Left lung (tissue), 10 donors: ENCODE data around the gene CHCHD3. TPM values are rescaled to one million over a fixed set of nuclear protein-coding genes. Genes with fewer than 3 reads are reported as not detected.

Experiments
- ATAC-seq: fragments of 200-7000 bp; cut with Tn5 transposase; one replicate; pipeline ENCODE4 v1.9.1; 2020; ENCODE audit warnings: moderate library complexity
- DNase-seq, 4 donors: peaks; one replicate each; pipeline ENCODE4 v3.0.0-alpha.2; 2013 to 2020
- H3K27ac ChIP-seq, 2 donors: fragments of 200-600 bp; sonication (generic) in 1 of 2; one replicate each; pipeline versions ENCODE4 v1.5.0 to v1.8.0; 2020 to 2021
- H3K27me3 ChIP-seq, 2 donors: fragments of 200-600 bp; sonication (generic) in 1 of 2; one replicate each; pipeline versions ENCODE4 v1.5.0 to v1.8.0; 2020 to 2021
- H3K36me3 ChIP-seq, 2 donors: fragments of 200-600 bp; sonication (generic) in 1 of 2; one replicate each; pipeline versions ENCODE4 v1.5.0 to v1.8.0; 2020 to 2021
- H3K4me1 ChIP-seq, 2 donors: fragments of 200-600 bp; one replicate each; pipeline ENCODE4 v1.8.0; 2021
- H3K4me3 ChIP-seq, 2 donors: fragments of 200-600 bp; sonication (generic) in 1 of 2; one replicate each; pipeline versions ENCODE4 v1.5.0 to v1.8.0; 2020 to 2021; ENCODE audit warnings: mild to moderate bottlenecking in 1 of 2
- H3K9me3 ChIP-seq, 2 donors: fragments of 200-600 bp; sonication (generic) in 1 of 2; one replicate each; pipeline versions ENCODE4 v1.5.0 to v1.8.0; 2020 to 2021
- intact Hi-C, 2 donors: fragments of 100-400 bp; cut with DNase I; formaldehyde crosslinking; loops; one replicate each; pipeline versions ENCODE4 v1.11.2 to v1.14.2; 2022
- polyA plus RNA-seq, 6 donors: library from polyadenylated mRNA; unstranded; fragments of 120-200 nt; gene quantifications; one replicate each; pipeline ENCODE4 v1.2.1, GENCODE V29; 2013; ENCODE audit not compliant: insufficient read length in 6 of 6
- total RNA-seq, 2 donors: library from RNA; stranded (reverse); fragmentation: NEBNext Ultra II Directional; extraction: Animal tissue kit (Norgen Biotek cat#: 25700); gene quantifications; one replicate each; pipeline ENCODE4 v1.2.1, GENCODE V29; 2021
- TF ChIP-seq, protein P1 (sequence below), 2 donors: fragments of 200-600 bp; sonication (generic) in 1 of 2; IDR thresholded peaks; one replicate each; pipeline versions ENCODE4 v1.5.0 to v1.8.0; 2021; ENCODE audit warnings: antibody characterized with exemption in 2 of 2
- donor health status: DM: no; HTN: yes; CAD: no.
- donor health status: DM: no; HTN: no; CAD: no.

The CHCHD3 gene
- total and polyA plus RNA-seq, 8 donors = 45.4 to 58.9 (median 54.5) TPM

DNA sequence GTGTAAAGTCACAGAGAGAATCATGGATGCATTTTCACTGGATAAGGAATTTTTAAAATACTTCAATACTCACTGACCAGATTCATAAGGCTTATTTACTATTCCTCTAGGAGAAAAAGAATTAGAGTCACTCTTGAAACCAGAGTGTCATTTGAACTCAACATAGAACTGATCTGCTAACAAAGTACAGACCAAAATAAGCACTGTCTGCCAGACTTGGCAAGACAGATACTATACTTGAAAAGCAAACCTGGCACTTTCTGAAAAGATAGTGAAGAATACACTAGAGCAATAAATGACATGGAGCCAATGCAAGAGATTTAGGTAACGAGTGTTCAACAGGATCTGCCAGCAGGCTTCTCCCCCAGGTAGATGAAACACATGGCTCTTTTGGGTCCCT lies 215.3 kb downstream of the CHCHD3 start:
- DNase-seq (no peak), ATAC-seq (no peak)
- Histone ChIP-seq H3K36me3 (no peaks in the 10 kb centered on the region), H3K9me3 (no peaks in the 10 kb centered on the region), H3K4me1 (peaks cover 0 to 4% of the 10 kb centered on the region in 2 donors), H3K4me3 (no peak overlapping the region), H3K27me3 (no peaks in the 10 kb centered on the region), H3K27ac (peak overlapping the region; percentile 55 to 69)
- intact Hi-C loops = no loop called here
- TF ChIP-seq, protein P1, sequence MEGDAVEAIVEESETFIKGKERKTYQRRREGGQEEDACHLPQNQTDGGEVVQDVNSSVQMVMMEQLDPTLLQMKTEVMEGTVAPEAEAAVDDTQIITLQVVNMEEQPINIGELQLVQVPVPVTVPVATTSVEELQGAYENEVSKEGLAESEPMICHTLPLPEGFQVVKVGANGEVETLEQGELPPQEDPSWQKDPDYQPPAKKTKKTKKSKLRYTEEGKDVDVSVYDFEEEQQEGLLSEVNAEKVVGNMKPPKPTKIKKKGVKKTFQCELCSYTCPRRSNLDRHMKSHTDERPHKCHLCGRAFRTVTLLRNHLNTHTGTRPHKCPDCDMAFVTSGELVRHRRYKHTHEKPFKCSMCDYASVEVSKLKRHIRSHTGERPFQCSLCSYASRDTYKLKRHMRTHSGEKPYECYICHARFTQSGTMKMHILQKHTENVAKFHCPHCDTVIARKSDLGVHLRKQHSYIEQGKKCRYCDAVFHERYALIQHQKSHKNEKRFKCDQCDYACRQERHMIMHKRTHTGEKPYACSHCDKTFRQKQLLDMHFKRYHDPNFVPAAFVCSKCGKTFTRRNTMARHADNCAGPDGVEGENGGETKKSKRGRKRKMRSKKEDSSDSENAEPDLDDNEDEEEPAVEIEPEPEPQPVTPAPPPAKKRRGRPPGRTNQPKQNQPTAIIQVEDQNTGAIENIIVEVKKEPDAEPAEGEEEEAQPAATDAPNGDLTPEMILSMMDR (IDR thresholded peaks at IDR 0.05) = no peak

DNA sequence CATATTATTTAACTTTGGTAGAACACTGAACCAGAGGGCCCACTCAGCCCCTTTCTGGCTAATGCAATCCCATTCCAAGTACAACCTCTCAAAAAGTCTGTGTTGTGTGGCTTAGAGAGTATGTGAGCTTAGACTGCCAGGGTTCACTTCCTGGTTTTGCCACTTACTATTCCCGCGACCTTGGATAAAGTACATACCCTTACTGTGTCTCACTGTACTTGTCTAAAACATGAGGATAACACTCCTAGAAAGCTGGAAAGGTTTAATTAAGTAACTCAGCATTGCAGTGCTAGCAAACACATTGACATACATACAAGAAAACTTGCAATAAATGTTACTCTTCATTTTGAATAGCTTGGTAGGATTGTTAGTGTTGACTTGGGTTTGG lies 215.8 kb downstream of the CHCHD3 start:
- TF ChIP-seq, protein P1 (IDR thresholded peaks at IDR 0.05) = no peak
- H3K36me3 ChIP-seq = no peaks in the 10 kb centered on the region
- H3K4me1 ChIP-seq = peaks cover 0 to 4% of the 10 kb centered on the region in 2 donors
- no peak overlapping the region for H3K4me3 ChIP-seq
- intact Hi-C loops = no loop called here
- ATAC-seq = peak; percentile 96
- H3K27me3 ChIP-seq = no peaks in the 10 kb centered on the region
- no peaks in the 10 kb centered on the region for H3K9me3 ChIP-seq
- peak in 1 of 4 donors; percentile 6 for DNase-seq
- H3K27ac ChIP-seq = peak overlapping the region; percentile 55 to 69

DNA sequence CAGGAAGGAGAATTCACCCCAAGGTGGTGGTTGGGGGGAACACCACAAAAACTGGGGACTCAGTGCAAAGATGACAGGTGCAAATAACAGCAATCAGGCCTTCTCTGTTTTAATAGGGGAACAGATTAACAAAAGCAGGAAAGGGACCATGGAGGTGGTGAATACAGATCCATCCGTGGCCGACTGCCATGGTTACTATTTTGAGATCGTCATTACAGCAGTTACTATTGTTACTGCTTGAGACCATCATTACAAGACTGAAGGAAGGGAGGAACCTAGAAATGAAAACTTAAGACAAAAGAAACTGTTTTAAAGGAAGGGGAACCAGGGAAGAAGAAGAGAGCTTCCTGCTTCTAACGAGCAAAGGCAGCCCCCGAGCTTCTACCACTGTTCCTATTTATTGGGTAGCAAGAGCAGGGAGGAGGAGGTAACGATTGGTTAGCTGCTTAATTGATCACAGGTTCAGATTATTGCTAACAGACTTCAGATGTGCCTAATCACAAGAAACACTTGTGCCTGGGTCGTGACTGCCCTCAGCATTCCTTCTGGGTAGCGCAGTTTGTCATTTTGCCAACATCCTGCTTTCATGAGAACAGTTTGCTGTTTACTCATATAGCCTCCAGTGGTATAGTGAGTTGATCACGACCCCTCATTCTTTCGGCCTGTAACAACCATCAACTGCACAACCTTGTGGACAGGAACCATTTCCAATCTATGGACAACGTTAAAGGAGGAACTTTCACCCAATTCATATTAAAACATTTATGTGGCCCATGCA lies 216.3 kb downstream of the CHCHD3 start:
- Histone ChIP-seq H3K9me3 (no peaks in the 10 kb centered on the region), H3K4me1 (peaks cover 0 to 4% of the 10 kb centered on the region in 2 donors), H3K27me3 (no peaks in the 10 kb centered on the region), H3K27ac (peak overlapping the region; percentile 55 to 69), H3K36me3 (no peaks in the 10 kb centered on the region), H3K4me3 (no peak overlapping the region)
- peak in 1 of 4 donors; percentile 13 for DNase-seq
- TF ChIP-seq, protein P1 (IDR thresholded peaks at IDR 0.05) = no peak
- peak; percentile 52 for ATAC-seq
- intact Hi-C loops = no loop called here

DNA sequence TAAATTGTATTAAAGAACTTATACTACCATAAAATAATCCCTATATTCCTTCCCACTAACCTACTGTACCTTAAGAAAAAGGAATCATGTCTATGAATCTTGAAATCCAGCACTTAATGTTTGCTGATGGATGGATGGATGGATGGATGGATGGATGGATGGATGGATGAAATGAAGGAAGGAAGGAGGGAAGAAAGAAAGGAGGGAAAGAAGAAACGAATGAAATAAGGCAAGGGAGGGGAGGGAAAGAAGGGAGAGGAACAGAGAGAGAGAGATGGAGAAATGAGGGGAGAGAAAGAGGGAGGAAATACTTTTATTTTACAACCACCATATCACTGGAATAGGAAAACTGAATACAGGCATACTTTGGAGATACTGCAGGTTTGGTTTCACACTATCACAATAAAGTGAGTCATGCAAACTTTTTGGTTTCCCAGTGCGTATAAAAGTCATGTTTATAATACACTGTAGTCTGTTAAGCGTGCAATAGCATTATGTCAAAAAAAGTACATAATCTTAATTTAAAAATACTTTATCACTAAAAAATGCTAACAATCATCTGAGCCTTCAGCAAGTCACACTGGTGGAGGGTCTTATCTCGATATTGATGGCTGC lies 219.8 kb downstream of the CHCHD3 start:
- Histone ChIP-seq H3K36me3 (no peaks in the 10 kb centered on the region), H3K9me3 (no peaks in the 10 kb centered on the region), H3K4me3 (no peak overlapping the region), H3K4me1 (peaks cover 0 to 4% of the 10 kb centered on the region in 2 donors), H3K27me3 (no peaks in the 10 kb centered on the region), H3K27ac (no peak overlapping the region)
- DNase-seq (no peak), ATAC-seq (no peak)
- TF ChIP-seq, protein P1 (IDR thresholded peaks at IDR 0.05) = no peak
- intact Hi-C loops = no loop called here

DNA sequence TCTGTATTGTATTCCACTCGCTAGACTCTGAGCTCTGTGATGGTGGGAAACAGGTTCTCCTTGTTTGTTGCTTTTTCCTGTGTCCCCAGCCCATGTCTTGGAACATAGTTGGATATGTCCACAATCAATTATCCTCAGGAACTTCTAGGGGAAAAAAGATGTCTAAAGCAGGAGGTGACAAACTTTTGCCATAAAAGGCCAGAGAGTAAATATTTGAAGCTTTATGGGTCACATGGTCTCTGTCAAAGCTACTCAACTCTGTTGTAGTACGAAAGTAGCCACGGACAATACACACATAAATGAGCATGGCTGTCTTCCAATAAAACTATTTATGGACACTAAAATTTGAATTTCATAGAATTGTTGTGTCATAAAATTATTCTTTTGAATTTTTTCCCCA lies 220.5 kb downstream of the CHCHD3 start:
- ATAC-seq (no peak), DNase-seq (no peak)
- Histone ChIP-seq H3K4me1 (peaks cover 0 to 2% of the 10 kb centered on the region in 2 donors), H3K36me3 (no peaks in the 10 kb centered on the region), H3K4me3 (no peak overlapping the region), H3K27me3 (no peaks in the 10 kb centered on the region), H3K9me3 (no peaks in the 10 kb centered on the region), H3K27ac (no peak overlapping the region)
- intact Hi-C loops = no loop called here
- TF ChIP-seq, protein P1 (IDR thresholded peaks at IDR 0.05) = no peak
